ENCODE data around the gene RFX4.

DNA sequence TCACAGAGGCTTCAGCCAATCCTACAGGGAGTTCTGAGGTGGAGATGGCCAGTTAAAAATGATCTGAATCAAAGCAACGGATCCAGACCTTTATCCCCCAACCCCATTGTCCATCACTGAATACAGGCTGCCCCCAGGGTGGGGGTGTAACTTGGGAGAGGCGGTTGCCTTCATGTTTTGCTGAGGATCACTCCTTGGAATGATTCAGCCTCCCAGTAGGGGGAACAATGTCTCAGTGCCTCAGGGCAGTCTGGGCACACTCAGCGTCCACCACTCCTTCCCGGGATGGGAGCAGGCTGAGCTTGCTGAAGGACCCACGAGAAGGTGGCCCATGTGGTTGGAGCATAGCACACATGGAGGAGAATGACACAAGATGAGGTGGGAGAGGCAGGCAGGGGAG, 60.2 kb downstream of the RFX4 start:
- TF ChIP-seq, protein P1, sequence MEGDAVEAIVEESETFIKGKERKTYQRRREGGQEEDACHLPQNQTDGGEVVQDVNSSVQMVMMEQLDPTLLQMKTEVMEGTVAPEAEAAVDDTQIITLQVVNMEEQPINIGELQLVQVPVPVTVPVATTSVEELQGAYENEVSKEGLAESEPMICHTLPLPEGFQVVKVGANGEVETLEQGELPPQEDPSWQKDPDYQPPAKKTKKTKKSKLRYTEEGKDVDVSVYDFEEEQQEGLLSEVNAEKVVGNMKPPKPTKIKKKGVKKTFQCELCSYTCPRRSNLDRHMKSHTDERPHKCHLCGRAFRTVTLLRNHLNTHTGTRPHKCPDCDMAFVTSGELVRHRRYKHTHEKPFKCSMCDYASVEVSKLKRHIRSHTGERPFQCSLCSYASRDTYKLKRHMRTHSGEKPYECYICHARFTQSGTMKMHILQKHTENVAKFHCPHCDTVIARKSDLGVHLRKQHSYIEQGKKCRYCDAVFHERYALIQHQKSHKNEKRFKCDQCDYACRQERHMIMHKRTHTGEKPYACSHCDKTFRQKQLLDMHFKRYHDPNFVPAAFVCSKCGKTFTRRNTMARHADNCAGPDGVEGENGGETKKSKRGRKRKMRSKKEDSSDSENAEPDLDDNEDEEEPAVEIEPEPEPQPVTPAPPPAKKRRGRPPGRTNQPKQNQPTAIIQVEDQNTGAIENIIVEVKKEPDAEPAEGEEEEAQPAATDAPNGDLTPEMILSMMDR (IDR thresholded peaks at IDR 0.05): no peak
- no peak for TF ChIP-seq POLR2A (IDR thresholded peaks at IDR 0.05)

All from esophagus squamous epithelium (tissue), 4 donors.